Measurements from ENCODE around the gene ADIPOR2.

Gene ADIPOR2

GRCh38 chr12:1791104-1791841 is 100.4 kb downstream of the ADIPOR2 start:
- TF ChIP-seq NFIC (IDR thresholded peaks at IDR 0.05) = no peak
- no peak for TF ChIP-seq EP300 (IDR thresholded peaks at IDR 0.05; ENCODE audit: borderline replicate concordance)
- peak; percentile 87 for TF ChIP-seq RAD21 (IDR thresholded peaks at IDR 0.05; ENCODE audit: low read depth)
- TF ChIP-seq MAX (IDR thresholded peaks at IDR 0.05) = no peak
- no peak for TF ChIP-seq CREB1 (IDR thresholded peaks at IDR 0.05; ENCODE audit: low read depth)
- no peak for TF ChIP-seq CEBPB (IDR thresholded peaks at IDR 0.05)

GRCh38 chr12:1792406-1792805 is 101.5 kb downstream of the ADIPOR2 start:
- no peak for TF ChIP-seq EGR1 (IDR thresholded peaks at IDR 0.05)
- TF ChIP-seq EP300 (IDR thresholded peaks at IDR 0.05; ENCODE audit: borderline replicate concordance) = no peak
- TF ChIP-seq YY1 (IDR thresholded peaks at IDR 0.05; ENCODE audit: low read depth) = no peak
- TF ChIP-seq FOXM1 (IDR thresholded peaks at IDR 0.05; ENCODE audit: borderline replicate concordance, low read depth) = no peak
- TF ChIP-seq MAX (IDR thresholded peaks at IDR 0.05) = no peak
- no peak for TF ChIP-seq NFIC (IDR thresholded peaks at IDR 0.05)
- TF ChIP-seq ZBTB7A (IDR thresholded peaks at IDR 0.05; ENCODE audit: low read depth) = no peak

DNA sequence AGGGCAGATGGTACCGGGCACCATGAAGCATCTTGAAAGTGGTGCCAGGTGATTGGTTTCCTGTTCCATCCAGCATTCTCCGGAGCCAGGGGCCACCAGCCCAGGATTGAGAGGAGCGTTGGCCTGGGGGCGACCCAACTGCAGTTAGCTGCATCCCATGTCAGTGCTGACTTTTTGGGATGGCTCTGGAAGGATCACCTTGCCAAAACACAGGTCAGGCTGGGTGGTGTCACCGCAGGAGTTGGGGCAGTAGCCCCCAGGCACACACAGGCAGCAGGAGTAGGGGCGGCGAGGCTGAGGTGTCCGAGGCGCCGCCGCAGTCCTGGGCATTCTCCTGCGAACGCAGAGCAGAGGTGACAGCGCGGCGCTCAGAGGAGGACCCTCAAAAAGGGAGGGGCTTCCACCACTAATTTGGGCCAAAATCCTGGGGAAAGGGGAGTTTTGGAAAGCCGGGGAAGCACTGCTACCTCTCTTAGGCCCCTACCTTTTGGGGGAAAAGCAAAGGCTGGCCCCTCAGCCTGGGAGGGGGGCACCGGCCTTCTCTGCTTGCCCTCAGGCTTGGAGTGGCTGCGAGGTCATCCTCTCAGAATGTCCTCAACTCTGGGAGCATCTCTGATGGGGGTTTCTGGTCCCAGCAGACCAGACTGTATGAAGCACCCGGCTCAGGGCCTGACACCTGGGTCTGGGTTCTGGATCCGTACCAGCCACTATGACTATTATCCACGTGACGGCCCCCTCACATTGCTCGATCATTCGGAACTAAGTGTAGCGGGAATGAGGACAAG is 102.7 kb downstream of the ADIPOR2 start:
- TF ChIP-seq TAF1 (IDR thresholded peaks at IDR 0.05; ENCODE audit: low read depth) (no peak), REST (IDR thresholded peaks at IDR 0.05; ENCODE audit: low read depth) (no peak), CREB1 (IDR thresholded peaks at IDR 0.05; ENCODE audit: low read depth) (no peak), EGR1 (IDR thresholded peaks at IDR 0.05) (no peak), NFIC (IDR thresholded peaks at IDR 0.05) (no peak), ZBTB7A (IDR thresholded peaks at IDR 0.05; ENCODE audit: low read depth) (no peak), FOXM1 (IDR thresholded peaks at IDR 0.05; ENCODE audit: borderline replicate concordance, low read depth) (no peak), TCF12 (IDR thresholded peaks at IDR 0.05; ENCODE audit: low read depth) (no peak), YY1 (IDR thresholded peaks at IDR 0.05; ENCODE audit: low read depth) (no peak), EP300 (IDR thresholded peaks at IDR 0.05; ENCODE audit: borderline replicate concordance) (no peak), MAX (IDR thresholded peaks at IDR 0.05) (no peak)
- TF ChIP-seq, protein P1, sequence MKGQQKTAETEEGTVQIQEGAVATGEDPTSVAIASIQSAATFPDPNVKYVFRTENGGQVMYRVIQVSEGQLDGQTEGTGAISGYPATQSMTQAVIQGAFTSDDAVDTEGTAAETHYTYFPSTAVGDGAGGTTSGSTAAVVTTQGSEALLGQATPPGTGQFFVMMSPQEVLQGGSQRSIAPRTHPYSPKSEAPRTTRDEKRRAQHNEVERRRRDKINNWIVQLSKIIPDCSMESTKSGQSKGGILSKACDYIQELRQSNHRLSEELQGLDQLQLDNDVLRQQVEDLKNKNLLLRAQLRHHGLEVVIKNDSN (IDR thresholded peaks at IDR 0.05) = no peak

DNA sequence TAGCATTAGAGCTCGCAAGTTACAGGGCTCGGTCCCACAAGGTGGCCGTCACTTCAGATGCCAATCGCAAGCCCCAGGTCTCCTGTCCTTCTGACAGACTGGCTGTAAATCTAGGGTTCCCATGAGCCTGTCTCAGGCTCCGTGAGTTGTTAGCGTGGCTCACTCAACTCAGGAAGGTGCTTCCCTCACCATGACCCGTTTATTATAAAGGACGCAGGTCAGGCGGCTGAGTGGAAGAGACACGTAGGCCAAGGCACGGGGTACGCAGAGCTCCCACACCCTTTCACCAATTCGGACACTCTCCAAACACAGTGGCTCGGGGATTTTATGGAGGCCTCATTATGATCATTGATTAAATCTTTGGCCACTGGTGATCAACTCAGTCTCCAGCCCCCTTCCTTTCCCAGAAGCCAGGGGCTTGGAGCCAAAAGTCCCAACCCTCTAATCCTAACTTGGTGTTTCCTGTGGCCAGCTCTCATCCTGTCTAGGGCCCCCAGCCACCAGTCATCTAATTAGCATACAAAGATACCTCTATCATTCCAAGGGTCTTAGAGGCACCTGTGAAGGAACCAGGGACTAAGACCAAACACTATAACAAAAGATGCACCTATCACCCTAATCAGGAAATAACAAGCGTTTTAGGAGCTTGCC is 103.7 kb downstream of the ADIPOR2 start:
- TF ChIP-seq TAF1 (IDR thresholded peaks at IDR 0.05; ENCODE audit: low read depth) (no peak), NFIC (IDR thresholded peaks at IDR 0.05) (no peak), YY1 (IDR thresholded peaks at IDR 0.05; ENCODE audit: low read depth) (no peak), REST (IDR thresholded peaks at IDR 0.05; ENCODE audit: low read depth) (no peak), TEAD4 (IDR thresholded peaks at IDR 0.05) (no peak), CEBPB (IDR thresholded peaks at IDR 0.05) (no peak), RAD21 (IDR thresholded peaks at IDR 0.05; ENCODE audit: low read depth) (no peak), EP300 (IDR thresholded peaks at IDR 0.05; ENCODE audit: borderline replicate concordance) (no peak), FOXM1 (IDR thresholded peaks at IDR 0.05; ENCODE audit: borderline replicate concordance, low read depth) (no peak), MAX (IDR thresholded peaks at IDR 0.05) (no peak), TCF12 (IDR thresholded peaks at IDR 0.05; ENCODE audit: low read depth) (no peak), EGR1 (IDR thresholded peaks at IDR 0.05) (no peak), CREB1 (IDR thresholded peaks at IDR 0.05; ENCODE audit: low read depth) (no peak)
- TF ChIP-seq, protein P1 (IDR thresholded peaks at IDR 0.05) = no peak
